NCI-H2227 (cell line): ENCODE data around the gene HABP2.

Experiments used
- DNase-seq: peaks from one replicate; lab custom pipeline; 2025; ENCODE audit not compliant: unreplicated experiment; lab: John Stamatoyannopoulos, UW

HABP2 gene

DNA sequence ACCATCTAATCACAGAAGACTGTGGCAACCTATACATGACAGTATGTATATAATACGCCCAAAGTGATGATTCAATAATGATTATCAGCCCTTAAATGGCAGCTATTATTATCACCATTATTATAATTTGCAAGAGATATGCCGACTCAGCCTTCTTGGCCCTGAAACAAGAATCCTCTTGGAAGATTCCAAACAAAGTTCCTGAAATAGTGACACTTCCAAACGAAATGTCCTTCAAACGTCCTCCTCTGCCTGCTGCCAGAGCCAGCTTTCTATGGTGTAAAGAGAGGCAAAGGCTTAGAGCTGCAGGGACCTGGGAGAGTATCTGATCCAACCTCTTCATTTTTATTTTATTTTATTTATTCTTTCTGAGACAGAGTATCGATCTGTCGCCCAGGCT lies 75.0 kb downstream of the HABP2 start:
- DNase-seq = no peak

DNA sequence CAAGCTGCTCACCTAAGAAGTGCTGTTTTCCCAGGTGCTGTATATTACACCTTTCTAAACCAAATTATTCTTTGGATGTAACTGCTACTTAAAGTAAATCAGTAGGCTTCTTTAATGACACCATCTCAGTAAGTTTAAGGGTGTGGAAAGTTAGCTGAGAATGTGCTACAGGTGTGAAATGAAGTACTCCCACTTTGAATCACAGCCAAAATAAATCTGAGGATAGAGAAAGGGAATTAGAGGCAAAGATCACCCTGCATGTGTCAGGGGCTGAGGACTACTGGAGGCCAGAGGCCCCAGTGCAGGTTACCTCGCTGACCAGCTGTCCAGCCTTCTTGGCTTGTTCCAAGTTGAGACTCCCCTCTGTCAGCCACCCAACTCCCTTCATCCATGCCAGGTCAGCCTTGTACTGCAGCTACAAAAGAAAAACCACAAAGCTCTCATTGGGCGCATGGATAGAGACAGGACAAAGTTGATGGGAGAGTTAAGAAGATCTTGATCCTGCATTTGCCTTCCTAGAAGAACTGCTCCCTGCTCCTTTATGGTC lies 75.8 kb downstream of the HABP2 start:
- DNase-seq = no peak

DNA sequence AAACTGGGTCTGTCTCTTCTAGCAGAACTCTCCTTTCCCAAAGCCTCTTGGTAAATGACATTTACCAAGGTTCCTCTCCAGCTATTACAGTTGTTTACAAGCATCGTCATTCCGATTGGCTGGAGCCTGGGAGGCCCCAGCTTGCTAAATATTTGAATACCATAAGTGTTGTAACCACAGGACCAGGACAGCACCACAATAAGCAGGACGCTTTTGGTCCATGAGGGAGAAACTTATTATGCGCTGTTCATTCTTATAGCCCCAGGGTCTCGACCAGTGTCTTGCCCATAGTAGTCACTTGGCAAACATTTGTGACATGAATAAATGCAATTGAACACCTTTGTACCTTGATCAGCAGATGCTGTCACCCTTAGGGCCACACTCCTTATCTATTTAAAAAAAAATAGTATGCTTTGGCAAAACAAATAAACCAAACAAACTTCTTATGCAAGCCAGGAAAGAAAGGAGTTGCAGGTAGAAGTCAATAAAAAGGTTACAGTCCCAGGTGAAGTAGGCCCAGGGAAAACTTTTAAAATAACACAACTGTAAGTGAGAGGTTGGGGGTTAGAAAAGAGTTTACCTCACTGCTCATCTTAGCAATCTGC lies 78.2 kb downstream of the HABP2 start:
- no peak for DNase-seq

GRCh38 chr10:113631684-113632367 lies 79.0 kb downstream of the HABP2 start:
- DNase-seq = no peak
